HG03045 (cell line): ENCODE results near the gene PCDHB13.
"Not testable (repeated sequence)": the region's sequence is repeated elsewhere in the genome, so short reads cannot be mapped to it uniquely, and the experiment has no call there.

Experiments
- ATAC-seq: cut with Tn5 transposase; IDR thresholded peaks from one replicate; pipeline ENCODE4 v1.9.1; 2021; ENCODE audit warnings: mild to moderate bottlenecking, moderate library complexity; ENCODE audit not compliant: unreplicated experiment

Gene PCDHB13

DNA sequence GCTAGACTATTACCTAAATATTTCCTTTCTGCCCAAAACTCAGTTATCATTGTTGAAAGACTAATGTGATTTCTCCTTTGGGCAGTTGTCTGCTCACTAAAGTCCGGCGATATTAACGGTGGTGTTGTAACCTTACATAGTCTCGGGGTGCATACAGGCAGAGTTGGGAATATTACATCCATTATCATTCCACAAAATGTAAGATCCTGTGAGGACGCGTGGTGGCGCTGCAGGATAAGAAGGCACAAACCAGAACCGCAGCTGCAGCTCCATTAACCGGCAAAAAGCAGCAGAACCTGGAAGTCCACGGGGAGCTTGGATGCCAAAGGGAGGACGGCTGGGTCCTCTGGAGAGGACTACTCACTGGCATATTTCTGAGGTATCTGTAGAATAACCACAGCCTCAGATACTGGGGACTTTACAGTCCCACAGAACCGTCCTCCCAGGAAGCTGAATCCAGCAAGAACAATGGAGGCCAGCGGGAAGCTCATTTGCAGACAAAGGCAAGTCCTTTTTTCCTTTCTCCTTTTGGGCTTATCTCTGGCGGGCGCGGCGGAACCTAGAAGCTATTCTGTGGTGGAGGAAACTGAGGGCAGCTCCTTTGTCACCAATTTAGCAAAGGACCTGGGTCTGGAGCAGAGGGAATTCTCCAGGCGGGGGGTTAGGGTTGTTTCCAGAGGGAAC, at the start of gene PCDHB13:
Gene PCDHB13, plus strand, starts transcription at position 264 of the 684 bp plus-strand sequence. Its CDS starts 205 bp downstream, at position 469.
- not testable (repeated sequence) for ATAC-seq

DNA sequence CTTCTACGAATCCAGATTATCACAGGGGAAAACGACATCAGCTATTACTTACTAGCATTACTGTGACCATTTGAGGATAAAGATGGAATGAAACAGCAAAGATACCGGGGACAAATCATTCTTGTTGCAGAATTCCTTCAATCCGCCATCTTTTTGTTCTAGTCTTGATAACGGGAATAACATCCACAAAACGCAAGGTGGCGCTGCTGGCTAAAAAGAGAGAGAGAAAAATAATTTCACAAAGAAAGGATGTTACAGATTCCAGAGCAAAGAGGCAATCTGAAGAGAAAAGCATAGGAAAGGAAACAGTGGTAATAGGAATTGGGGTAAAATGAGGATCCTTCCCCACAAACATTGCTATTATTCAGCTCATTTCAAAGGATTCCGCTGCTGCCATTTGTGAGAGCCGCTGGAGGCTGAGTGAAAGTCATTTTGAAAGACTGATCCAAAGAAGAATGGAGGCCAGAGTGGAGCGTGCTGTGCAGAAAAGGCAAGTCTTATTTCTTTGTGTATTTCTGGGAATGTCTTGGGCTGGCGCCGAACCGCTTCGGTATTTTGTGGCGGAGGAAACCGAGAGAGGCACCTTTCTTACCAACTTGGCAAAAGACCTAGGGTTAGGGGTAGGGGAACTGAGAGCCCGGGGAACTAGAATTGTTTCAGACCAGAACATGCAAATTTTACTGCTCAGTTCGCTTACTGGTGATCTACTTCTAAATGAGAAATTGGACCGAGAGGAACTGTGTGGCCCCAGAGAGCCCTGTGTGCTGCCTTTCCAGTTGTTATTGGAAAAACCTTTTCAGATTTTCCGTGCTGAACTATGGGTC, 41.1 kb upstream of the PCDHB13 start, which contains the start of gene PCDHB7:
Gene PCDHB7, plus strand, starts transcription at position 264 of the 824 bp plus-strand sequence. Its CDS starts 192 bp downstream, at position 456.
- ATAC-seq = no peak

DNA sequence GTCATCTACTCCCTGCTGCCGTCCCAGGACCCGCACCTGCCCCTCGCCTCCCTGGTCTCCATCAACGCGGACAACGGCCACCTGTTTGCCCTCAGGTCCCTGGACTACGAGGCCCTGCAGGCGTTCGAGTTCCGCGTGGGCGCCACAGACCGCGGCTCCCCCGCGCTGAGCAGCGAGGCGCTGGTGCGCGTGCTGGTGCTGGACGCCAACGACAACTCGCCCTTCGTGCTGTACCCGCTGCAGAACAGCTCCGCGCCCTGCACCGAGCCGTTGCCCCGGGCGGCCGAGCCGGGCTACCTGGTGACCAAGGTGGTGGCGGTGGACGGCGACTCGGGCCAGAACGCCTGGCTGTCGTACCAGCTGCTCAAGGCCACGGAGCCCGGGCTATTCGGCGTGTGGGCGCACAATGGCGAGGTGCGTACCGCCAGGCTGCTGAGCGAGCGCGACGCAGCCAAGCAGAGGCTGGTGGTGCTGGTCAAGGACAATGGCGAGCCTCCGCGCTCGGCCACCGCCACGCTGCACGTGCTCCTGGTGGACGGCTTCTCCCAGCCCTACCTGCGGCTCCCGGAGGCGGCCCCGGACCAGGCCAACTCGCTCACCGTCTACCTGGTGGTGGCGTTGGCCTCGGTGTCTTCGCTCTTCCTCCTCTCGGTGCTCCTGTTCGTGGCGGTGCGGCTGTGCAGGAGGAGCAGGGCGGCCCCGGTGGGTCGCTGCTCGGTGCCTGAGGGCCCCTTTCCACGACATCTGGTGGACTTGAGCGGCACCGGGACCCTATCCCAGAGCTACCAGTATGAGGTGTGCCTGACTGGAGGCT, 39.2 kb upstream of the PCDHB13 start:
- not testable (repeated sequence) for ATAC-seq

GRCh38 chr5:141175933-141176332, 37.8 kb upstream of the PCDHB13 start:
- ATAC-seq = no peak

GRCh38 chr5:141177577-141178191, 36.0 kb upstream of the PCDHB13 start, which contains the start of gene PCDHB8:
TSS of gene PCDHB8 (plus strand) at chr5:141177790. CDS start at chr5:141178035, 245 bp downstream.
- not testable (repeated sequence) for ATAC-seq

DNA sequence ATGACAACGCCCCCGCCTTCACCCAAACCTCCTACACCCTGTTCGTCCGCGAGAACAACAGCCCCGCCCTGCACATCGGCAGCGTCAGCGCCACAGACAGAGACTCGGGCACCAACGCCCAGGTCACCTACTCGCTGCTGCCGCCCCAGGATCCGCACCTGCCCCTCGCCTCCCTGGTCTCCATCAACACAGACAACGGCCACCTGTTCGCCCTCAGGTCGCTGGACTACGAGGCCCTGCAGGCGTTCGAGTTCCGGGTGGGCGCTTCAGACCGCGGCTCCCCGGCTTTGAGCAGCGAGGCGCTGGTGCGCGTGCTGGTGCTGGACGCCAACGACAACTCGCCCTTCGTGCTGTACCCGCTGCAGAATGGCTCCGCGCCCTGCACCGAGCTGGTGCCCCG, 34.3 kb upstream of the PCDHB13 start:
- ATAC-seq = not testable (repeated sequence)

GRCh38 chr5:141179876-141180275, 33.8 kb upstream of the PCDHB13 start:
- ATAC-seq = not testable (repeated sequence)

DNA sequence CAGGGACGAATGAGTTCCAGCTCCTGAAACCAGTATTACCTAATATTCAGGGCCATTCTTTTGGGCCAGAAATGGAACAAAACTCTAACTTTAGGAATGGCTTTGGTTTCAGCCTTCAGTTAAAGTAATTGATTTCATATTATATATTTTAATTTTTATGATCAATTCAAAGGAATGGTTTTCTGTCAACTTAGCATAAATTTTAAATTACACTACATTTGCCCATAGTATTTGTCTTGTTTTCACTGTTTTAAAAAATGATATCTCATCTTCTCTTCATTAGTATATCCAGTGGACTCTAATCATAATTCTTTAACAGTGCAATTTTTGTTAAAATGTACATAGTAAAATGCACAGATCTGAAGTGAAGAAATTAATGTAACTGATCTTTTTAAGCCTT, 33.4 kb upstream of the PCDHB13 start:
- ATAC-seq = no peak

DNA sequence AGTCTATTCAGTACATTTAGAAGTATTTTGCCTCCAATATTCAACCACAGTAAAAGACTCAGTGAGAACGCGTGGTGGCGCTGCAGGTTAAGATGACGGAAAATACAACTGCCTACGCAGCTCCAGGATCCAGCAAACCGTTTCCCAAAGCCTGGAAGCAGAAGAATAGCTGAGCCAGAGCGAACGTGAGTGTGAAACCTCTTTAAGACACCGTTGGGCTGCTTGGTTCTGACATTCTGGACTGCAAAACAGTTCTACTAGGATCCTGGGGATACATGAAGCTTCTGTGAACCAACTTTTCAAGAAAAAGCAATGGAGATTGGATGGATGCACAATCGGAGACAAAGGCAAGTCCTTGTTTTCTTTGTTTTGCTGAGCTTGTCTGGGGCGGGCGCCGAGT, 31.5 kb upstream of the PCDHB13 start, which contains the start of gene PCDHB16:
Gene PCDHB16, plus strand, starts transcription at position 140 of the 400 bp plus-strand sequence. Its CDS starts 173 bp downstream, at position 313.
- no peak for ATAC-seq

DNA sequence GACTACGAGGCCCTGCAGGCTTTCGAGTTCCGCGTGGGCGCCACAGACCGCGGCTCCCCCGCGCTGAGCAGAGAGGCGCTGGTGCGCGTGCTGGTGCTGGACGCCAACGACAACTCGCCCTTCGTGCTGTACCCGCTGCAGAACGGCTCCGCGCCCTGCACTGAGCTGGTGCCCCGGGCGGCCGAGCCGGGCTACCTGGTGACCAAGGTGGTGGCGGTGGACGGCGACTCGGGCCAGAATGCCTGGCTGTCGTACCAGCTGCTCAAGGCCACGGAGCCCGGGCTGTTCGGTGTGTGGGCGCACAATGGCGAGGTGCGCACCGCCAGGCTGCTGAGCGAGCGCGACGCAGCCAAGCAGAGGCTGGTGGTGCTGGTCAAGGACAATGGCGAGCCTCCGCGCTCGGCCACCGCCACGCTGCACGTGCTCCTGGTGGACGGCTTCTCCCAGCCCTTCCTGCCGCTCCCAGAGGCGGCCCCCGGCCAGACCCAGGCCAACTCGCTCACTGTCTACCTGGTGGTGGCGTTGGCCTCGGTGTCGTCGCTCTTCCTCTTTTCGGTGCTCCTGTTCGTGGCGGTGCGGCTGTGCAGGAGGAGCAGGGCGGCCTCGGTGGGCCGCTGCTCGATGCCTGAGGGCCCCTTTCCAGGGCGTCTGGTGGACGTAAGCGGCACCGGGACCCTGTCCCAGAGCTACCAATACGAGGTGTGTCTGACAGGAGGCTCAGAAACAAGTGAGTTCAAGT, 29.4 kb upstream of the PCDHB13 start:
- ATAC-seq = not testable (repeated sequence)

DNA sequence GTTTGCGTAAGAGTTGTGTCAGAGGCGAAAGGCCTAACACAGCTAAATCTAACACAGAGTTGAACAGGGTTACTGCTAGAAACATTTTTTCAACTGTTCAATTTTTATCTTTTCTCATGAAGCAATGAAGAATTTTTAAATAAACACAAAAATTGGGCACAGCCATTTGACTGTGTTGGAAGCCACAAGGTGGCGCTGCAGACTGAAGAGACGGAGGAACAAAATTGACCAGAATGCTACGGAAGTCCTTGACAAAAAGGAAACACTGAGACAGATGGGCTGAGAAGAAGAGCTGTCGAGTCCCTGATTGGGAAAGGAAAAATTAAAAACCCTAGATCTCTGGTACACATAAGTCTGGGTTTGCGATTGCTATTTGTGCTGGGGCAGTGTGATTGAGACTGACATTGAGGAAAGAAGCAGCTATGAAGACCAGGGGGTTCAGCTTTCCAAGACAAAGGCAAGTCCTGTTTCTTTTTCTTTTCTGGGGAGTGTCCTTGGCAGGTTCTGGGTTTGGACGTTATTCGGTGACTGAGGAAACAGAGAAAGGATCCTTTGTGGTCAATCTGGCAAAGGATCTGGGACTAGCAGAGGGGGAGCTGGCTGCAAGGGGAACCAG, 26.7 kb upstream of the PCDHB13 start, which contains the start of gene PCDHB9:
Gene PCDHB9, plus strand, starts transcription at position 265 of the 616 bp plus-strand sequence. Its CDS starts 158 bp downstream, at position 423.
- ATAC-seq = no peak

- not testable (repeated sequence) for ATAC-seq
Observed at GRCh38 chr5:141188682-141189081, 25.0 kb upstream of the PCDHB13 start.

DNA sequence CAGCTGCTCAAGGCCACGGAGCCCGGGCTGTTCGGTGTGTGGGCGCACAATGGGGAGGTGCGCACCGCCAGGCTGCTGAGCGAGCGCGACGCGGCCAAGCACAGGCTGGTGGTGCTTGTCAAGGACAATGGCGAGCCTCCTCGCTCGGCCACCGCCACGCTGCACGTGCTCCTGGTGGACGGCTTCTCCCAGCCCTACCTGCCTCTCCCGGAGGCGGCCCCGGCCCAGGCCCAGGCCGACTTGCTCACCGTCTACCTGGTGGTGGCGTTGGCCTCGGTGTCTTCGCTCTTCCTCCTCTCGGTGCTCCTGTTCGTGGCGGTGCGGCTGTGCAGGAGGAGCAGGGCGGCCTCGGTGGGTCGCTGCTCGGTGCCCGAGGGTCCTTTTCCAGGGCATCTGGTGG, 24.6 kb upstream of the PCDHB13 start:
- not testable (repeated sequence) for ATAC-seq

DNA sequence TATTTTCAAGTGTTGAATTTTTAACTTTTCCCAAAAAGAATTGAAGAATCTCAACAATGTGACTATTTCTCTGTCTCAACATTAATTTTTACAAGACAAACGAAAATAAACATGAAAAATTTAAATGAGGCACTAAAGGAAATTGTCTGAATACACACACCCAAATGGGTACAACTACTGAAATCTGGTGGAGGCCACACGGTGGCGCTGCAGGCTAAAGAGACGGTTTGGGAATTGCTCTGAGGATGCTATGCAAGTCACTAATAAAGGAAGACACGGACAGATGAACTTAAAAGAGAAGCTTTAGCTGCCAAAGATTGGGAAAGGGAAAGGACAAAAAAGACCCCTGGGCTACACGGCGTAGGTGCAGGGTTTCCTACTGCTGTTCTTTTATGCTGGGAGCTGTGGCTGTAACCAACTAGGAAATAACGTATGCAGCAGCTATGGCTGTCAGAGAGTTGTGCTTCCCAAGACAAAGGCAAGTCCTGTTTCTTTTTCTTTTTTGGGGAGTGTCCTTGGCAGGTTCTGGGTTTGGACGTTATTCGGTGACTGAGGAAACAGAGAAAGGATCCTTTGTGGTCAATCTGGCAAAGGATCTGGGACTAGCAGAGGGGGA, 21.5 kb upstream of the PCDHB13 start, which contains the start of gene PCDHB10:
Gene PCDHB10, plus strand, starts transcription at position 244 of the 616 bp plus-strand sequence. Its CDS starts 200 bp downstream, at position 444.
- no peak for ATAC-seq

GRCh38 chr5:141194332-141194731, 19.4 kb upstream of the PCDHB13 start:
- not testable (repeated sequence) for ATAC-seq

- no peak for ATAC-seq
Observed at GRCh38 chr5:141196363-141196762, 17.4 kb upstream of the PCDHB13 start.

DNA sequence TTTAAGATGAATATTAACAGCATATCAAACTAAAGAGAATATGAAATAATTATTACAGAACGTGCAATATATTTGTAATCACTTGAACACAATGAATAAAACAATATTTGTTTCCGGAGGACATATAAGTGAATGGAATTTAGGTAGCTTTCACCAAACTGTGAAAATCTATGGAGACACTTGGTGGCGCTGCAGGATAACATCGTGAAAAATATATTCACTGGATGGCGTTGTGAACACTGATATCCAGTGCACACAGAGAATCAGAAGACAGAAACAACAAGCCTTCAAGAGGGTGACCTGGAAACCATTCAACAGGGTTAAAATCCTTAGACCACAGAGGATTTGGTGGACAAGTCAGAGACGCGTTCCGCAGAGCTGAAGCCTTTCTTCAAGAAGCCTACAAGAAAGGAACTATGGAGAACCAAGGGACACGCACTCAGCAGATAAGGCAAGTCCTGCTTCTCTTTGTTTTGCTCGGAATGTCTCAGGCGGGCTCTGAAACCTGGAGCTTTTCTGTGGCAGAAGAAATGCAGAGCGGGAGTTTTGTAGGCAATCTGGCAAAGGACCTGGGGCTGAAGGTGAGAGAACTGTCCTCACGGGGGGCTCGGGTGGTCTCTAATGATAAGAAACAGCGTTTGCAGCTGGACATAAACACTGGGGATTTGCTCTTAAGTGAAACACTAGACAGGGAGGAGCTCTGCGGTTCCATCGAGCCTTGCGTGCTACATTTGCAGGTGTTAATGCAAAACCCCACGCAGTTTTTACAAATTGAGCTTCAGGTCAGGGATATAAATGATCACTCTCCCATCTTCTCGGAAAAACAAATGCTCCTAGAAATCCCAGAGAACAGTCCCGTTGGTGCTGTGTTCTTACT, 14.1 kb upstream of the PCDHB13 start, which contains the start of gene PCDHB11:
Gene PCDHB11, plus strand, starts transcription at position 269 of the 877 bp plus-strand sequence. Its CDS starts 148 bp downstream, at position 417.
- ATAC-seq = no peak
